Cortex of kidney (tissue), 1 donor: ENCODE results near the gene PLEKHH2.

ENCODE experiments used
- DNase-seq: peaks from one replicate; lab custom pipeline; 2025; lab: John Stamatoyannopoulos, UW

The PLEKHH2 gene

DNA sequence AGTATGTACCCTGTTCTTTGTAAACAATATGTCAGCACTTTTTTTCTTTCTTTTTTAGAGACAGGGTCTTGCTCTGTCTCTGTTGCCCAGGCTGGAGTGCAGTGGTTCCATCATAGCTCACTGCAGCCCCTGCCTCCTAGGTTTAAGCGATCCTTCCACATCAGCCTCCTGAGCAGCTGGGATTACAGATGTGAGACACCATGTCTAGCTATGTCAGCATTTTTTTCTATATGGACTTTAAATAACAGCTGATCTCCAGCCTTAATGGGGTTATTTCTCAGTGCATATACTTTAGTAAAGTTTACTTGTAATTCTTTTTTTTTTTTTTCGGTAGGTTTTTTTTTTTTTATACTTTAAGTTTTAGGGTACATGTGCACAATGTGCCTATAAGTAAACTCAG, 174.9 kb downstream of the PLEKHH2 start:
- DNase-seq: no peak

DNA sequence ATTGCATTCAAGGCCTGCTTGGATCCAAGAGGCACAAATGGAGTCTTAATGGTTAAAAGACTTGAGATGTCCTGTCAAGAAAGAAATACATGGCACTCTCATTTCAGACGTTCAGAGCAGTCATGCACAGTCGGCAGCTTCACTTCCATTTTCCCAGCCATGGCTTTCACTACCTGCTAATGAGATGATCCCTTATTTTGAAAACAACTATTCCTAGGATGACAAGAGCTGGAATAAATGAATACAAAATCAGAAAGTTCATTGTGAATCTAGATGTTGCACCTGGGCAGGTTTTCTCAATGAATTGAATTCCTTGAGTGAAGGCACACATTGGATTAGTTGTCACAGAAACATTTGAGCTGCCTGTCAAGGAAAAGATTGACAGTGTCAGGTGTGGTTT, 175.9 kb downstream of the PLEKHH2 start:
- no peak for DNase-seq

DNA sequence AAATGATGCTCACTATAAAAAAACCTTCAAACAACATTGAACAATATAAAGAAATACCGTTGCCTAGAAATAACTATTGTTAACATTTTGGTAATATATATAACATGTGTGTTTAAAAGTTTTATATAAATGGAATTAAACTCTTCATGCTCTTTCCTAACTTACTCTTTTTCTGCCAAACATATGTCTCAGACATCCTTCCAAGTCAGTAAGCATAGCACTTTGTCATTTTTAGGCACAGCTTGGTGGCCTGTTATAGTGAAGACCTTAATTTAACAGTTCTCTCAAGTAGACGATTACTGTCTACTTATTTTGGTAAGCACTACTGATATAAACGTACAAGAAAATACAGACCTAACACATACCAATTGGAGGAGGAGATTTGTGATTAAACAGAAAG, 177.7 kb downstream of the PLEKHH2 start:
- no peak for DNase-seq
